Effector memory CD4-positive, alpha-beta T cell (primary cell): ENCODE measurements around the gene PRPH2.

Source experiments
- DNase-seq, 3 donors: peaks; one replicate each; pipeline ENCODE4 v3.0.0-alpha.2; 2020
- H3K27ac ChIP-seq: 2 replicates; pipeline ENCODE4 v1.7.0; 2013; ENCODE audit warnings: mild to moderate bottlenecking, low read length, moderate library complexity; ENCODE audit not compliant: insufficient read depth, poor library complexity, severe bottlenecking
- H3K27me3 ChIP-seq: replicated peaks from 2 replicates; pipeline ENCODE4 v1.7.0; 2013; ENCODE audit warnings: mild to moderate bottlenecking, low read length; ENCODE audit not compliant: insufficient read depth, control insufficient read depth, poor library complexity, severe bottlenecking
- H3K36me3 ChIP-seq: 2 replicates; pipeline ENCODE4 v1.7.0; 2013; ENCODE audit warnings: mild to moderate bottlenecking, low read length, moderate library complexity; ENCODE audit not compliant: control insufficient read depth, insufficient read depth
- H3K4me1 ChIP-seq: 2 replicates; pipeline ENCODE4 v1.7.0; 2013; ENCODE audit warnings: low read length, mild to moderate bottlenecking; ENCODE audit not compliant: control insufficient read depth, insufficient read depth, poor library complexity, severe bottlenecking
- H3K4me3 ChIP-seq: 2 replicates; pipeline ENCODE4 v1.7.0; 2013; ENCODE audit warnings: low read length, low read depth, mild to moderate bottlenecking; ENCODE audit not compliant: insufficient read depth, poor library complexity, severe bottlenecking
- H3K9me3 ChIP-seq: 2 replicates; pipeline ENCODE4 v1.7.0; 2013; ENCODE audit warnings: mild to moderate bottlenecking, low read length, moderate library complexity; ENCODE audit not compliant: control insufficient read depth
- total RNA-seq, 3 donors: gene quantifications; one replicate each; lab custom pipeline; 2026; lab: John Stamatoyannopoulos, UW

The PRPH2 gene, protein sequence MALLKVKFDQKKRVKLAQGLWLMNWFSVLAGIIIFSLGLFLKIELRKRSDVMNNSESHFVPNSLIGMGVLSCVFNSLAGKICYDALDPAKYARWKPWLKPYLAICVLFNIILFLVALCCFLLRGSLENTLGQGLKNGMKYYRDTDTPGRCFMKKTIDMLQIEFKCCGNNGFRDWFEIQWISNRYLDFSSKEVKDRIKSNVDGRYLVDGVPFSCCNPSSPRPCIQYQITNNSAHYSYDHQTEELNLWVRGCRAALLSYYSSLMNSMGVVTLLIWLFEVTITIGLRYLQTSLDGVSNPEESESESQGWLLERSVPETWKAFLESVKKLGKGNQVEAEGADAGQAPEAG
- total RNA-seq: 0 reads per million in 3 donors

DNA sequence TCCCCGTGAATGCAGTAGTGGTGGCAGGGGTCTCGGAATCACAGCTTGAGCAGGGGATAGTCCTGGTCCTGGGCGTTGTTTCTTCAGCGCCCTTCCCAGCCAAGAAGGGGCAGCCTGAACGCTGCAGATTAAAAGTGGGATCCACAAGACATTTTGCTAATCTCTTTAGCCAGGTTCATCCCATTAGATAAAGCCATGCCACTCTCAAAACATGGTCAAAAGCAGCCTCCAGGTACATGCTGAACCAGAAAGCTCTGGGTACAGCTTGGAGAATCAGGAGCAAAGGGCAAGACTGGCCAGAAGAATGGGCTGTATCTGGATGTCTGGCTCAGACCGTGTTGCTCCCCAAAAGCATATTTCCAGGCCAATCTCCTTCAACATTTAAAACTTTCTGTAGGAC lies at the start of gene PRPH2:
PRPH2 (minus strand) TSS at position 101 of the 400 bp plus-strand sequence. CDS start 263 bp downstream, outside the sequence.
- H3K27me3 ChIP-seq: no peaks in the 10 kb centered on the region
- no peaks in the 10 kb centered on the region for H3K9me3 ChIP-seq
- peaks cover 11% of the 10 kb centered on the region for H3K4me1 ChIP-seq
- H3K4me3 ChIP-seq: no peak within 1 kb of the TSS
- H3K36me3 ChIP-seq: no peaks in the 10 kb centered on the region
- H3K27ac ChIP-seq: no peak within 1 kb of the TSS
- no peak for DNase-seq

DNA sequence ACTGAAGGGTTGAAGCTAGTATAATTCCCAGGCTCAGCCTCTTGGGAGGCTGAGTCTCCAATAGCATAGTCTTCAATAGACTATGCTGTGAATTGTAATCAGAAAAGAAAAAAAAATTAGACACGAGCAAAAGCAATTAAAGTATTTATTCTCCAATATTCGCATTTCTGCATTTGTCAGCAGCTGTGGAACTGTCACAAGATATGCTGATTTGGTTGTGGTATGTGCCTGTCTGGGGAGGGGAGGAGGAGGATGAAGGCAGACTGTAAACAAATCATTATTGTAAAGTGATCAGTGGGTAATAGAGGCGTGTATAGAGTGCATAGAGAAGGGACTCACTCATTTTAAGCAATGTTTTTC lies 49.3 kb upstream of the PRPH2 start:
- peak in 2 of 3 donors; percentile 25 to 36 for DNase-seq
- Histone ChIP-seq H3K4me3 (peak overlapping the region; percentile 11), H3K9me3 (no peaks in the 10 kb centered on the region), H3K4me1 (peaks cover 59% of the 10 kb centered on the region), H3K36me3 (no peaks in the 10 kb centered on the region), H3K27me3 (no peaks in the 10 kb centered on the region), H3K27ac (peak overlapping the region; percentile 84)

GRCh38 chr6:42769836-42770235 lies 47.4 kb upstream of the PRPH2 start:
- DNase-seq: no peak
- H3K27ac ChIP-seq: peak overlapping the region; percentile 96

GRCh38 chr6:42769051-42769450 lies 46.7 kb upstream of the PRPH2 start:
- Histone ChIP-seq H3K4me3 (no peak overlapping the region), H3K27me3 (no peaks in the 10 kb centered on the region), H3K27ac (no peak overlapping the region), H3K36me3 (no peaks in the 10 kb centered on the region), H3K9me3 (no peaks in the 10 kb centered on the region), H3K4me1 (peaks cover 38% of the 10 kb centered on the region)
- no peak for DNase-seq

More at GRCh38 chr6:42769836-42770235, 47.4 kb upstream of the PRPH2 start:
- no peak overlapping the region for H3K4me3 ChIP-seq
- no peaks in the 10 kb centered on the region for H3K9me3 ChIP-seq
- no peaks in the 10 kb centered on the region for H3K27me3 ChIP-seq
- peaks cover 46% of the 10 kb centered on the region for H3K4me1 ChIP-seq
- H3K36me3 ChIP-seq: no peaks in the 10 kb centered on the region

DNA sequence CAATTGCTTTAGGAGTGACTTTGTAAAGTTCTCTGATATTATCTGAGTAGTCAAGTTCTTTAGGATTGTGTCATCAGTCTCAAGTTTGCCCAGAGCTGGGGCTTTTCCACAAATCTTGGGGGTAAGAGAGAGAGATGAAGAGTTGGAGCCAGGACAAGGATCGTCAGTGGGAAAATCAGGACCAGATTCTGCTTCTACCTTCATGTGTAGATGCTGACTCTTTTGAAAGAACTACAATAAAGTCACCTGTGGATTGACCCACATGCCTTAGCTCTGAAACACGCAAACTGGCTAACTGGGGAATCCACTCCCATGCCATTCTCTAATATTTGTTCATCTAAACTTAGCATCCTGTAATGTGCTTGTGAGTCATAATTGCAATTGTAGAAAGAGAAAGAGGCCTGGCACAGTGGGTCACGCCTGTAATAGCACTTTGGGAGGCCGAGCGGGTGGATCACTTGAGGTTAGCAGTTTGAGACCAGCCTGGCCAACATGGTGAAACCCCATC lies 43.8 kb upstream of the PRPH2 start:
- H3K4me1 ChIP-seq: peaks cover 12% of the 10 kb centered on the region
- H3K27ac ChIP-seq: no peak overlapping the region
- H3K27me3 ChIP-seq: no peaks in the 10 kb centered on the region
- no peak for DNase-seq
- H3K4me3 ChIP-seq: no peak overlapping the region
- no peaks in the 10 kb centered on the region for H3K36me3 ChIP-seq
- no peaks in the 10 kb centered on the region for H3K9me3 ChIP-seq

DNA sequence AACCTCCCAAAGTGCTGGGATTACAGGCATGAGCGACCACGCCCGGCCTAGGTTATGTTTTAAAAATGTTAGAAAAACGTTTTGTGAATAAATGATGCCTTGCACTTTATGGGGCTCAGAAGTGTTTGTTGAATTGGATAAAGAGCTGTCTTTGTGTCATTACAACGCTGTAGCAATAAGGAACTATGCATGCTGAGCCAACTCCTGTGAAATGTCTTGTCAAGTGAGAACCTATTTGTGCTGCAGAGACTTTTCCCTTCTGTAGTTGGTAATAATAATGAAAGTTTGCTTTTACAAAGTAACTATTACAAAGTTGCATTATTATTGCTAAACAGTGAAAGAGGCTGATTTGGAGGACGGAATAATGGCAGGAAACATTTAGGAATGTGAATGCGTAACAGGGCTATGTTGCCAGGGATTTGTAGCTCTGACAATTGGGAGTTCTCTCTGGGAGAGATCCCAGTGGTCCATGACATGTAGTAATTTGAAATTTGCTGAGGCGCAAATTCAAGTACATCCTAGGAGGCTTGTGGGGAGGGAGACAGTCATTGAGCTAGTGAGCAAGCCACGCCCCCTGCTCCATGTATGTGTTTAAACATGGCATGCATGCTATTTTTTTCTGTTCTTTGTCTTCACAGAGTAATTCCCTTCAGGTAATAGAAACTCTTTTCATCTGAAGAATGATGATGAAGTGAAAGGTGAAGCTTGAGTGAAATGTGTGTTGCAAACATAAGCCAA lies 42.7 kb upstream of the PRPH2 start:
- Histone ChIP-seq H3K4me1 (peaks cover 7% of the 10 kb centered on the region), H3K4me3 (no peak overlapping the region), H3K27me3 (no peaks in the 10 kb centered on the region), H3K36me3 (no peaks in the 10 kb centered on the region), H3K9me3 (no peaks in the 10 kb centered on the region), H3K27ac (no peak overlapping the region)
- no peak for DNase-seq

DNA sequence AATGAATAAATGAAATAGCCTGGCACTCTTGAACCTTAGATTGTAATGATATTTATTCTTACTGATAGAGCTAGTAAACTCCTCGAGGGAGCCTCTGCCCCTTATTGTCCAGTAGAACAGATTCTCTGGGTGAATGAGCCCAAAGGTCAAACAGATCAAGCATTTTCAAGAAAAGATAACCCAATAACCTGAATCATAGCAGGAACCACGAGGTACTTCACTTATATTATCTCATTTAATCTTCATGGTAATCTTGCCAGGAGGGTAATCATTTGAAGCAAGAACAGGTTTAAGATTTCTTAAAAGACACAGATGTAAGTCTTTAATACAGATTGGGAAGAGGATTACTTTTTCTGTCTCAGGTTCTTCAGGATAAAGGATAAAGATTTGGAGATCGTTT lies 40.6 kb upstream of the PRPH2 start:
- DNase-seq: no peak
- no peak overlapping the region for H3K4me3 ChIP-seq

DNA sequence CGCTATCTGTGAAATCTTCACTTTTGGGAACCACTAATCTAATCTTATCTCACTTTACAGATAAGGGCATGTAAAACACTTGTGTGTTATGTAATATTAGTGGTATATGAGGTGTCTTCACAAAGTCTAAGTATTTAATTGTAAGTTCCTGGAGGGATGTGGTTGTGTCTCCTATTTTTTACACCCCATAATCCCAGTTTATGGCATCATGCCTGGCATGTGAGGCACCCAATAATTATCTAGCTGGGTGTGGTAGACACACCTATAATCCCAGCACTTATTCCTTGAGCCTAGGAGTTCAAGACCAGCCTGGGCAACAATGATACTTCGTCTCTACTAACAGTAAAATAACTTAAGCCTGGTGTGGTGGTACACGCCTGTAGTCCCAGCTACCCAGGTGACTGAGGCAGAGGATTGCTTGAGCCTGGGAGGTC lies 40.0 kb upstream of the PRPH2 start:
- Histone ChIP-seq H3K36me3 (peaks cover 6% of the 10 kb centered on the region), H3K9me3 (no peaks in the 10 kb centered on the region), H3K4me3 (no peak overlapping the region), H3K4me1 (no peaks in the 10 kb centered on the region), H3K27ac (no peak overlapping the region), H3K27me3 (no peaks in the 10 kb centered on the region)
- DNase-seq: no peak

More for the DNA sequence above, 40.6 kb upstream of the PRPH2 start:
- H3K4me1 ChIP-seq: no peaks in the 10 kb centered on the region
- peaks cover 6% of the 10 kb centered on the region for H3K36me3 ChIP-seq
- H3K9me3 ChIP-seq: no peaks in the 10 kb centered on the region
- H3K27me3 ChIP-seq: no peaks in the 10 kb centered on the region
- no peak overlapping the region for H3K27ac ChIP-seq

GRCh38 chr6:42761287-42762067 lies 39.1 kb upstream of the PRPH2 start:
- no peaks in the 10 kb centered on the region for H3K9me3 ChIP-seq
- no peak overlapping the region for H3K27ac ChIP-seq
- no peak for DNase-seq
- H3K4me1 ChIP-seq: no peaks in the 10 kb centered on the region
- H3K4me3 ChIP-seq: no peak overlapping the region
- H3K27me3 ChIP-seq: no peaks in the 10 kb centered on the region
- H3K36me3 ChIP-seq: peaks cover 6% of the 10 kb centered on the region
